GM21528 (cell line): ENCODE results near the gene CDC42BPG.

Experiments used
- ATAC-seq: cut with Tn5 transposase; IDR thresholded peaks from one replicate; pipeline ENCODE4 v1.9.1; 2021; ENCODE audit warnings: mild to moderate bottlenecking, moderate library complexity; ENCODE audit not compliant: unreplicated experiment, low FRiP score

CDC42BPG gene

GRCh38 chr11:64844330-64845128 lies at the start of gene CDC42BPG:
Gene CDC42BPG (minus strand): TSS chr11:64844653. CDS start chr11:64844569, 84 bp downstream.
- ATAC-seq, result no peak

GRCh38 chr11:64893194-64894069 lies 49.0 kb upstream of the CDC42BPG start:
- ATAC-seq, result no peak

- no peak for ATAC-seq
Measured at GRCh38 chr11:64892838-64893193, 48.4 kb upstream of the CDC42BPG start.

- no peak for ATAC-seq
Measured at GRCh38 chr11:64892411-64892831, 48.0 kb upstream of the CDC42BPG start.

GRCh38 chr11:64891880-64892279 lies 47.4 kb upstream of the CDC42BPG start:
- ATAC-seq, result no peak

- no peak for ATAC-seq
Measured at GRCh38 chr11:64891215-64891848, 46.9 kb upstream of the CDC42BPG start.

GRCh38 chr11:64890522-64890939 lies 46.1 kb upstream of the CDC42BPG start:
- no peak for ATAC-seq

- no peak for ATAC-seq
Measured at GRCh38 chr11:64888729-64889511, 44.5 kb upstream of the CDC42BPG start.

GRCh38 chr11:64888406-64888728 lies 43.9 kb upstream of the CDC42BPG start:
- ATAC-seq, result no peak

GRCh38 chr11:64887757-64888405 lies 43.4 kb upstream of the CDC42BPG start:
- no peak for ATAC-seq

- ATAC-seq, result no peak
Measured at GRCh38 chr11:64887234-64887756, 42.8 kb upstream of the CDC42BPG start.

- no peak for ATAC-seq
Measured at GRCh38 chr11:64885367-64886286, 41.2 kb upstream of the CDC42BPG start.

GRCh38 chr11:64884019-64884418 lies 39.6 kb upstream of the CDC42BPG start:
- no peak for ATAC-seq

- ATAC-seq, result no peak
Measured at GRCh38 chr11:64883575-64883974, 39.1 kb upstream of the CDC42BPG start.

GRCh38 chr11:64882243-64882642 lies 37.8 kb upstream of the CDC42BPG start:
- ATAC-seq, result no peak

- ATAC-seq, result no peak
Measured at GRCh38 chr11:64881476-64881875, 37.0 kb upstream of the CDC42BPG start.

GRCh38 chr11:64880240-64881001 lies 36.0 kb upstream of the CDC42BPG start:
- no peak for ATAC-seq
